ENCODE measurements around the gene PTPN12.

DNA sequence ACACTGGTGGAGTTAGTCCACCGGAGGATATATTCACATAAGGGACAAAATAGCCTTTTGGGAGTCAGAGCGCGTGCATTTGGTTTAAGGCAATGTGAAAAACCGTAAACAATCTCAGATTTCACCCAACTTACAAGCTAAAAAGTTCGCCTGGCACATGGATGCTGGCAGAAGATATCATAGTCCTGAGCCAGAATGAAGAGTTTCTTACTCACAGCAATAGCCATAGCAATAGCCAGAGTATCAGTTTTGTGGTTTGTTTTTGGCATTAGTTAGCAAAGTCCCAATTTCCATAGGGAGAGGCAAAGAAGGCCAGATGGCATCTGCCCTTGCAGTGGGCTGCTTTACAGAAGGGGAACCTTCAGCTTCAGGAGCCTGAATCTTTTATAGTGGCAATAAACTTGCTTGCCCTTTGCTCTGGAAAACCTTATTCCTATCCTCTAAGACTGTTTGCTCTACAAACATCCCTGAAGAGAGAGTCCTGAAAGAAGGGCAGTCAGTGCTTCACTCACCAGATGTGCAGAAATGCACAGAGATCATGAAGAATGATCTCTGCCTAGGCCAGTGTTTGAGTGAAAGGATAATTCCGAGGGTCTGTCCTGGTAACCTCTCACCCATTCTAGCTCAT lies 130.5 kb downstream of the PTPN12 start:
- TF ChIP-seq, protein P1, sequence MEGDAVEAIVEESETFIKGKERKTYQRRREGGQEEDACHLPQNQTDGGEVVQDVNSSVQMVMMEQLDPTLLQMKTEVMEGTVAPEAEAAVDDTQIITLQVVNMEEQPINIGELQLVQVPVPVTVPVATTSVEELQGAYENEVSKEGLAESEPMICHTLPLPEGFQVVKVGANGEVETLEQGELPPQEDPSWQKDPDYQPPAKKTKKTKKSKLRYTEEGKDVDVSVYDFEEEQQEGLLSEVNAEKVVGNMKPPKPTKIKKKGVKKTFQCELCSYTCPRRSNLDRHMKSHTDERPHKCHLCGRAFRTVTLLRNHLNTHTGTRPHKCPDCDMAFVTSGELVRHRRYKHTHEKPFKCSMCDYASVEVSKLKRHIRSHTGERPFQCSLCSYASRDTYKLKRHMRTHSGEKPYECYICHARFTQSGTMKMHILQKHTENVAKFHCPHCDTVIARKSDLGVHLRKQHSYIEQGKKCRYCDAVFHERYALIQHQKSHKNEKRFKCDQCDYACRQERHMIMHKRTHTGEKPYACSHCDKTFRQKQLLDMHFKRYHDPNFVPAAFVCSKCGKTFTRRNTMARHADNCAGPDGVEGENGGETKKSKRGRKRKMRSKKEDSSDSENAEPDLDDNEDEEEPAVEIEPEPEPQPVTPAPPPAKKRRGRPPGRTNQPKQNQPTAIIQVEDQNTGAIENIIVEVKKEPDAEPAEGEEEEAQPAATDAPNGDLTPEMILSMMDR (IDR thresholded peaks at IDR 0.05), result no peak
- TF ChIP-seq POLR2A (IDR thresholded peaks at IDR 0.05) (no peak), POLR2AphosphoS5 (IDR thresholded peaks at IDR 0.05) (no peak)

Data from stomach (tissue), 4 donors.